Spleen (tissue), 11 donors: ENCODE measurements around the gene DNHD1. TPM values are rescaled to one million over a fixed set of nuclear protein-coding genes. Genes with fewer than 3 reads are reported as not detected.

Source experiments
- DNase-seq: peaks from one replicate; pipeline ENCODE4 v3.0.0-alpha.2; 2020
- H3K27ac ChIP-seq, 8 donors: fragments of 200-600 bp; sonication (generic) in 7 of 8; 1 replicate in 4 of 8; 2 replicates in 4 of 8; pipeline versions ENCODE4 v1.5.0 to v1.8.0; 2016 to 2021; ENCODE audit warnings: inconsistent platforms in 4 of 8, mild to moderate bottlenecking in 4 of 8, moderate library complexity in 1 of 8
- H3K27me3 ChIP-seq, 7 donors: fragments of 200-600 bp; sonication (generic) in 6 of 7; replicated peaks in 1 of 7; 1 replicate in 4 of 7; 2 replicates in 3 of 7; pipeline versions ENCODE4 v1.5.0 to v1.8.0; 2016 to 2021; ENCODE audit warnings: inconsistent platforms in 3 of 7, mild to moderate bottlenecking in 1 of 7
- H3K36me3 ChIP-seq, 6 donors: fragments of 200-600 bp; sonication (generic) in 5 of 6; 1 replicate in 4 of 6; 2 replicates in 2 of 6; pipeline versions ENCODE4 v1.5.0 to v1.8.0; 2016 to 2021; ENCODE audit warnings: inconsistent platforms in 2 of 6
- H3K4me1 ChIP-seq, 6 donors: fragments of 200-600 bp; sonication (generic) in 5 of 6; 1 replicate in 3 of 6; 2 replicates in 3 of 6; pipeline versions ENCODE4 v1.5.0 to v1.8.0; 2016 to 2021; ENCODE audit warnings: inconsistent platforms in 3 of 6
- H3K4me3 ChIP-seq, 8 donors: fragments of 200-600 bp; sonication (generic) in 7 of 8; 1 replicate in 4 of 8; 2 replicates in 4 of 8; pipeline versions ENCODE4 v1.5.0 to v1.8.0; 2016 to 2021; ENCODE audit warnings: inconsistent platforms in 4 of 8, mild to moderate bottlenecking in 4 of 8, moderate library complexity in 2 of 8
- H3K9me3 ChIP-seq, 8 donors: fragments of 200-600 bp; sonication (generic) in 7 of 8; 1 replicate in 4 of 8; 2 replicates in 4 of 8; pipeline versions ENCODE4 v1.5.0 to v1.8.0; 2016 to 2021; ENCODE audit warnings: inconsistent platforms in 4 of 8
- POLR2A ChIP-seq, 3 donors: fragments of 450-650 bp; IDR thresholded peaks; one replicate each; pipeline ENCODE4 v1.5.1; 2017; ENCODE audit warnings: antibody characterized with exemption in 3 of 3, mild to moderate bottlenecking in 1 of 3
- POLR2AphosphoS5 ChIP-seq, 3 donors: sonication (generic); formaldehyde crosslinking; IDR thresholded peaks; one replicate each; pipeline ENCODE4 v1.5.1; 2017; ENCODE audit warnings: antibody characterized with exemption in 3 of 3
- WGBS, 5 donors: extraction: QIAGEN DNeasy Blood & Tissue Kit in 3 of 5; methylation state at CpG; one replicate each; pipeline versions ENCODE4 v1.1.5 to v1.1.7; 2013 to 2018; 5-methylcytosine and 5-hydroxymethylcytosine counted together
- intact Hi-C: fragments of 100-400 bp; cut with DNase I; formaldehyde crosslinking; loops from one replicate; pipeline ENCODE4 v1.15.0; 2023; ENCODE audit warnings: low total_unique reads
- polyA plus RNA-seq, 3 donors: library from polyadenylated mRNA; stranded (reverse); fragments of 200-250 nt; gene quantifications; one replicate each; pipeline ENCODE4 v1.2.1, GENCODE V29; 2013
- total RNA-seq, 7 donors: library from RNA; depleted of rRNA in 3 of 7; stranded (reverse); fragments of >200 nt in 3 of 7; fragmentation: NEBNext Ultra II Directional in 4 of 7; extraction: Animal tissue kit (Norgen Biotek cat#: 25700) in 4 of 7; gene quantifications; one replicate each; pipeline versions ENCODE4 v1.1.0 to v1.2.1, GENCODE V29; 2016 to 2021
- TF ChIP-seq, protein P1 (sequence below), 11 experiments: fragments of 200-600 bp in 7 of 11; fragments of 450-650 bp in 4 of 11; sonication (generic) in 4 of 11; IDR thresholded peaks in 8 of 11; conservative IDR thresholded peaks in 3 of 11; 1 replicate in 7 of 11; 2 replicates in 4 of 11; pipeline versions ENCODE4 v1.4.0 to v1.8.0; 2016 to 2021; ENCODE audit warnings: antibody characterized with exemption in 11 of 11, inconsistent platforms in 4 of 11, mild to moderate bottlenecking in 1 of 11
- donor health status: healthy with polysubstance abuse.
- donor health status: DM: no; HTN: no; CAD: no; lungs with moderate emphysema.
- donor health status: DM: no; HTN: no; CAD: no.
- donor health status: Bipolar disorder and iron deficiency.
- donor health status: healthy.
- donor health status: DM: no; HTN: no; CAD: no.
- donor health status: DM: yes; HTN: yes; CAD: no.

The DNHD1 gene
- total and polyA plus RNA-seq, 10 donors, result 6.0 to 40.7 (median 25.8) TPM

DNA sequence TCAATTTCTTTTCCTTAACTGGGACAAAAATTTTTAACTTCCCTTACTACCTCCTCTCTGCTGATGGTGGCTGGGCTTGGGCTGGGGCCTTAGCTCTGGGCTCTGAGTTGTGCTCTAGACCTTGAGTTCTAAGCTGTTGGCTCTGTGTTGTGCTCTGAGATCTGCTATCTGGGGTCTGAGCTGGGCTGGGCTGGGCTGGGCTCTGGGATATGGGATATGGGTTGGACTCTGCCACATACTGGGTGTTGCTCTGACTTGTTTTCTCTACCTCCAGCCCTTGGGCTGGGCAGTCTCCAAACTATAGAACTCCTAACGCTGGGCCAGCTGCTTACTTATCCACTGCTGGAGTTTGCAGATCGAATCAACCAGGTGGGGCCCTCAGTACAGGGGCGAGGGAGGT, 41.9 kb downstream of the DNHD1 start:
- intact Hi-C loops, result loop anchor here (10.0 kb wide), 1 partner anchor 56 kb away; no protein-coding TSS in a partner anchor
- Histone ChIP-seq H3K27me3 (no peaks in the 10 kb centered on the region), H3K4me3 (no peak overlapping the region), H3K4me1 (peaks cover 0 to 8% (median 0%) of the 10 kb centered on the region in 6 donors), H3K9me3 (no peaks in the 10 kb centered on the region), H3K36me3 (peaks cover 0 to 9% (median 2%) of the 10 kb centered on the region in 6 donors), H3K27ac (no peak overlapping the region)
- peak; percentile 39 for DNase-seq
- no peak for TF ChIP-seq POLR2AphosphoS5 (IDR thresholded peaks at IDR 0.05)
- TF ChIP-seq POLR2A (IDR thresholded peaks at IDR 0.05), result no peak
- TF ChIP-seq, protein P1, sequence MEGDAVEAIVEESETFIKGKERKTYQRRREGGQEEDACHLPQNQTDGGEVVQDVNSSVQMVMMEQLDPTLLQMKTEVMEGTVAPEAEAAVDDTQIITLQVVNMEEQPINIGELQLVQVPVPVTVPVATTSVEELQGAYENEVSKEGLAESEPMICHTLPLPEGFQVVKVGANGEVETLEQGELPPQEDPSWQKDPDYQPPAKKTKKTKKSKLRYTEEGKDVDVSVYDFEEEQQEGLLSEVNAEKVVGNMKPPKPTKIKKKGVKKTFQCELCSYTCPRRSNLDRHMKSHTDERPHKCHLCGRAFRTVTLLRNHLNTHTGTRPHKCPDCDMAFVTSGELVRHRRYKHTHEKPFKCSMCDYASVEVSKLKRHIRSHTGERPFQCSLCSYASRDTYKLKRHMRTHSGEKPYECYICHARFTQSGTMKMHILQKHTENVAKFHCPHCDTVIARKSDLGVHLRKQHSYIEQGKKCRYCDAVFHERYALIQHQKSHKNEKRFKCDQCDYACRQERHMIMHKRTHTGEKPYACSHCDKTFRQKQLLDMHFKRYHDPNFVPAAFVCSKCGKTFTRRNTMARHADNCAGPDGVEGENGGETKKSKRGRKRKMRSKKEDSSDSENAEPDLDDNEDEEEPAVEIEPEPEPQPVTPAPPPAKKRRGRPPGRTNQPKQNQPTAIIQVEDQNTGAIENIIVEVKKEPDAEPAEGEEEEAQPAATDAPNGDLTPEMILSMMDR (IDR thresholded peaks at IDR 0.05 in 8 of 11, conservative IDR thresholded peaks at IDR 0.05 in 3 of 11), result no peak
- 93 to 100% (median 96%) methylated on average over 3 of the region's 3 CpGs for WGBS, 5 donors

DNA sequence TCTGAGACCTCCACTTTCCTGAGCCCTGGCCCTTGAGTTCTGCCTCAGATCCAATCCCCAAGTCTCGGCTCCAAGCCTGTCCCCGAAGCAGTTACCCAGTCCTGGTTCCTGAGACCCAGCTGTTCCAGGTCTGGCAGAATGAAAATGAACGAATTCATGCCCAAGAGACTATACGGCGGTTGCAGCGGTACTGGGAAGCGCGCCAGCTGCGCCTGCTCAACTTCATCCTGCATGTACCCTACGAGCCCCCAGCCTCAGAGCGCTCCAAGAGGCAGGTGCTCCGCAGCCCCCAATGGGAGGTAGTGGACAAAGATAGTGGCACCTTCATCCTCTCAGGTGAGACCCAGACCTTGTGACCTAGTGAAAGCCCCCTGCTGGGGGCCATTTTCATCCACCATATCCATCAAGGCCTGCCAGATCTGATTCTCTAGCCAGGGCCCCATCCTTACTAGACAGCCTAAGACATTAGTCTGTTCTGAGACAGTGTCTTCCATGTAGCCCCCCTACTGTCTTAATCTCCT, 42.7 kb downstream of the DNHD1 start:
- Histone ChIP-seq H3K27ac (no peak overlapping the region), H3K27me3 (no peaks in the 10 kb centered on the region), H3K9me3 (no peaks in the 10 kb centered on the region), H3K4me1 (peaks cover 0 to 8% (median 0%) of the 10 kb centered on the region in 6 donors), H3K4me3 (no peak overlapping the region), H3K36me3 (peaks cover 0 to 9% (median 3%) of the 10 kb centered on the region in 6 donors)
- 92 to 95% (median 95%) methylated on average over 10 to 12 of the region's 12 CpGs for WGBS, 5 donors
- TF ChIP-seq POLR2A (IDR thresholded peaks at IDR 0.05), result no peak
- TF ChIP-seq, protein P1 (IDR thresholded peaks at IDR 0.05 in 8 of 11, conservative IDR thresholded peaks at IDR 0.05 in 3 of 11), result no peak
- no peak for TF ChIP-seq POLR2AphosphoS5 (IDR thresholded peaks at IDR 0.05)
- DNase-seq, result peak; percentile 41
- intact Hi-C loops, result loop anchor here (10.0 kb wide), 1 partner anchor 55 kb away; no protein-coding TSS in a partner anchor

DNA sequence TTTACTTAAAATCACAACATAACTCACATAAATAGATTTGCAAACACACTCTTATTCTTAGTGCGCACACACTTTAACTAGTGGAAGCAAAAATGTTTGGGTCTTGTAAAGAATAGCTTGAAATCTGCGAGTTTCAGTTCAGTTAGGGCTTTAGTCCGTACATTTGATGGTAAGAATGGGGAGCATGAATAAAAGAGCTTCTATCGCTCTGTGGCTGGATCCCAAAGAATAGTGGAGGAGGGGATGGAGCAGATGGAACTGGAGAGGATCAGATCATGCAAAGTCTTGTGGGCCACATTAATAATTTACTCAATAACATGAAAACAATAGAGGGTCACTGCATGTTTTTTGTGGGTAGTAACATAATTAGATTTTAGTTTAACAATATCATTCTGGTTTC, 44.3 kb downstream of the DNHD1 start:
- H3K9me3 ChIP-seq, result no peaks in the 10 kb centered on the region
- no peak overlapping the region for H3K27ac ChIP-seq
- DNase-seq, result no peak
- H3K36me3 ChIP-seq, result peaks cover 0 to 24% (median 12%) of the 10 kb centered on the region in 6 donors
- intact Hi-C loops, result no loop called here
- 70 to 87% (median 71%) methylated on average over 4 of the region's 4 CpGs for WGBS, 5 donors
- TF ChIP-seq POLR2A (IDR thresholded peaks at IDR 0.05), result no peak
- no peak overlapping the region for H3K4me3 ChIP-seq
- peaks cover 0 to 8% (median 0%) of the 10 kb centered on the region in 6 donors for H3K4me1 ChIP-seq
- no peaks in the 10 kb centered on the region for H3K27me3 ChIP-seq

DNA sequence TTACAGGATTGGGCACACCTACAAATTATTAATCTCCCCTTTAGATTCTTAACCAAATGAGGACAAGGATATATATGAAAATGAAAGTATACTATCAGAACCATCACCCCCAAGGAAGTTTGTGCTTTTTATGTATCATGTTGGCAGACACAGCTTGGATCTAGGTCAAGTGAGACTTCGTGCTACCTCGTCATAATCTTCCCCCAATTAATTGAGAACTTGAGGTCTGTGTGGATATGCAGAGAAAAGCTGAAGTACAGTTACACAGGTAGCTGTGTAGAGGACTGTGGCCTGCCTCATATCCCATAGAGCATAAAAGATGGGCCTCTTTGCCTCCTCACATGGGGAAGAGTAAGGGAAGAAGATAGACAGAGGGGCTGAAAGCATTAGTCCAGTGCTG, 45.6 kb downstream of the DNHD1 start:
- H3K9me3 ChIP-seq, result no peaks in the 10 kb centered on the region
- intact Hi-C loops, result no loop called here
- H3K36me3 ChIP-seq, result peaks cover 0 to 37% (median 16%) of the 10 kb centered on the region in 6 donors
- 55 to 74% (median 63%) methylated on average over 2 of the region's 2 CpGs for WGBS, 5 donors
- H3K27ac ChIP-seq, result no peak overlapping the region
- no peaks in the 10 kb centered on the region for H3K27me3 ChIP-seq
- H3K4me3 ChIP-seq, result no peak overlapping the region
- TF ChIP-seq, protein P1 (IDR thresholded peaks at IDR 0.05 in 8 of 11, conservative IDR thresholded peaks at IDR 0.05 in 3 of 11), result no peak
- TF ChIP-seq POLR2A (IDR thresholded peaks at IDR 0.05), result no peak
- TF ChIP-seq POLR2AphosphoS5 (IDR thresholded peaks at IDR 0.05), result no peak
- H3K4me1 ChIP-seq, result peaks cover 0 to 8% (median 0%) of the 10 kb centered on the region in 6 donors
- no peak for DNase-seq
